Stimulated activated CD8-positive, alpha-beta memory T cell treated with anti-CD3 and anti-CD28 coated beads, Interleukin-4, amount 100 ng/mL, for 24 hours (primary cell): Measurements from ENCODE around the gene EME2.
"Not testable (repeated sequence)": the region's sequence is repeated elsewhere in the genome, so short reads cannot be mapped to it uniquely, and the experiment has no call there.

Source experiments
- DNase-seq: peaks from one replicate; pipeline ENCODE4 v3.0.0-alpha.2; 2020; ENCODE audit warnings: low read depth

Gene EME2

GRCh38 chr16:1791256-1791942 lies 18.8 kb downstream of the EME2 start:
- no peak for DNase-seq

- DNase-seq, result no peak
Observed at GRCh38 chr16:1791943-1792812, 19.6 kb downstream of the EME2 start.

GRCh38 chr16:1792836-1793577 lies 20.4 kb downstream of the EME2 start:
- no peak for DNase-seq

GRCh38 chr16:1793578-1794220 lies 21.1 kb downstream of the EME2 start, which contains the start of gene IGFALS:
Gene IGFALS (minus strand): TSS chr16:1793705. CDS start chr16:1793652, 53 bp downstream.
- no peak for DNase-seq

GRCh38 chr16:1794221-1794871 lies 21.7 kb downstream of the EME2 start:
- DNase-seq, result no peak

GRCh38 chr16:1794908-1795666 lies 22.5 kb downstream of the EME2 start:
- DNase-seq, result no peak

GRCh38 chr16:1799263-1799662 lies 26.7 kb downstream of the EME2 start:
- not testable (repeated sequence) for DNase-seq

GRCh38 chr16:1800701-1801100 lies 28.1 kb downstream of the EME2 start:
- DNase-seq, result no peak

- no peak for DNase-seq
Observed at GRCh38 chr16:1807626-1808025, 35.0 kb downstream of the EME2 start.

GRCh38 chr16:1808691-1809090 lies 36.1 kb downstream of the EME2 start:
- no peak for DNase-seq

GRCh38 chr16:1809281-1809801 lies 36.7 kb downstream of the EME2 start:
- DNase-seq, result no peak

- DNase-seq, result no peak
Observed at GRCh38 chr16:1810106-1810505, 37.5 kb downstream of the EME2 start.

- no peak for DNase-seq
Observed at GRCh38 chr16:1810536-1810935, 37.9 kb downstream of the EME2 start.

- peak; percentile 17 for DNase-seq
Observed at GRCh38 chr16:1812732-1813163, 40.1 kb downstream of the EME2 start.

GRCh38 chr16:1815461-1815860 lies 42.9 kb downstream of the EME2 start:
- no peak for DNase-seq

- DNase-seq, result no peak
Observed at GRCh38 chr16:1816396-1817275, 44.0 kb downstream of the EME2 start.

GRCh38 chr16:1817276-1817589 lies 44.6 kb downstream of the EME2 start:
- no peak for DNase-seq

GRCh38 chr16:1817716-1818115 lies 45.1 kb downstream of the EME2 start:
- DNase-seq, result no peak

GRCh38 chr16:1818204-1818872 lies 45.7 kb downstream of the EME2 start:
- DNase-seq, result no peak
